HG03095 (cell line): ENCODE data around the gene SEMA3B.
"Not testable (repeated sequence)": the region's sequence is repeated elsewhere in the genome, so short reads cannot be mapped to it uniquely, and the experiment has no call there.

Experiments
- ATAC-seq: cut with Tn5 transposase; IDR thresholded peaks from one replicate; pipeline ENCODE4 v1.9.1; 2021; ENCODE audit warnings: moderate library complexity; ENCODE audit not compliant: unreplicated experiment

Gene SEMA3B

GRCh38 chr3:50268703-50269451 is at the start of gene SEMA3B:
Gene SEMA3B, plus strand, starts transcription at chr3:50269147. Its CDS starts 94 bp downstream, at chr3:50269241.
- ATAC-seq, result no peak

DNA sequence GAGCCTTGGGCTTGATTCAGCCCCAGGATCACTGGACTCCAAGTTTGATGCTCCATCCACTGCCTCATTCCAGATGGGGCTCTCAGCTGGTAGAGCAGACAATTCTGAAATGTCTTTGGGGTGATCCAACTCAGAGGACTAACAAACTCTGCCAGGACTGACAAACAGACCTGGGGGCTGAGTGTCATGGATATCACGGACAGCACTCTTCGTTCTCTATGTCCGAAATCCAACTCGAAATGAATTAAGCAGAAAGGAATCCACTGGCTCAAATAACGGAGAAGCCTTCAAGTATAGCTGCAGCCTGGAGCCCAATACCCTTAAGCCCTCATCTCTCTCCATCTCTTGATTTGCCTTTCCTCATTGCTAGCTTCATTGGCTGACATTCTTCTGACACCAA is 49.7 kb upstream of the SEMA3B start:
- no peak for ATAC-seq

DNA sequence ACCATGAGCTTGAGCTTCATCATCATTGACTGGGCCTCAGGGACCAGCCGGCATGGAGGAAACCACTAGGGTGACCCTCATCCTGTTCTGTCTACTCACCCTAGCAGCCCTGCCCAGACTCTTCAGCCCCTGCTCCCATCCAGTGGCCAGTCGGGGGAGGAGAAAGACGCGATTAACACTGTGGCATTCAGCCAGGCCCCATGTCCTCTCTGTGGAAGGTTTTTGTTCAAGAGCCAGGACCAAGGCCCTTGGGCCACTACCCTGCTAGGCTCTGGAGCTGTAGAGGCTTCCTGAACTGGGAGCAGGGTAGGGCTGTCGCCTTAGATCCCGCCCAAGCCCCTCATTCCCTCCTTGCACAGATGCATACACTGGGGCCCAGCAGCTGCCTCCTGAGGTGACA is 48.8 kb upstream of the SEMA3B start:
- no peak for ATAC-seq

- ATAC-seq, result no peak
These were observed 47.9 kb upstream of the SEMA3B start for GRCh38 chr3:50221051-50221410.

DNA sequence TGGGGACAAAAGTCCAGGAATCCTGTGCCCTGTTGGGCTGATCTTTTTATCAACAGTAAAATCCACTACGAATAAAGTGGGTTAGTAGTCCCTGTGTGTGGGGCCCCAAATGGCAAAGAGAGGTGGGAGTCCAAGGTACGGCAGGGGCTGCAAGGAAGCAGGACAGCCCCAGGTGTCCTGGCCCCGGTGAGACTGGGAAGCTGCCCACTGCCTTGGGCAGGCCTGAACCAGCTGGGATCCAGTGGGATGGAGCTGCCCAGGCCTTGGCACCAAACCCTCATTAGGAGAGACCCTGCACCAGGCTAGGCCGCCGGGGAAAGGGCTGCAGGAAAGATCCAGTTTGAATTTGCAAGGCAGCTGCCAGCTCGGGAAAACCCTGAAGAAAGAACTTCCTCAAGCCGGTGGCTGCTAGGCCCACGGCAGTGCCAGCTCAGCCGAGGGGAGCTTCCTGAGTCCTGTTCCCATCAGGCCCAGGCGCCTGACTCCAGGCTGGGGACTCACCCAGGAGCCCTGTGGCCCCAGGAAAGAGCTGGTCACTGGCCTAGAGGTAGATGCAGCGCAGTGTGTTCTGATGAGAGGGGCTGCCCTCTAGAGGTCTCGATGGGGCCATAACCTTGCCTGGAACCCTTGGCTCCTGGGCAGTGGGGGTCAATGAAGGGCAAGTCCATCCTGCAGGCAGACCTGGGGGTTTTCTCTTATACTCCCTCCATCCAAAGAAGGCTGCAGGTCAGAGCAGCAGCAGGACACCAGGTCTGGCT is 47.4 kb upstream of the SEMA3B start:
- ATAC-seq, result no peak

DNA sequence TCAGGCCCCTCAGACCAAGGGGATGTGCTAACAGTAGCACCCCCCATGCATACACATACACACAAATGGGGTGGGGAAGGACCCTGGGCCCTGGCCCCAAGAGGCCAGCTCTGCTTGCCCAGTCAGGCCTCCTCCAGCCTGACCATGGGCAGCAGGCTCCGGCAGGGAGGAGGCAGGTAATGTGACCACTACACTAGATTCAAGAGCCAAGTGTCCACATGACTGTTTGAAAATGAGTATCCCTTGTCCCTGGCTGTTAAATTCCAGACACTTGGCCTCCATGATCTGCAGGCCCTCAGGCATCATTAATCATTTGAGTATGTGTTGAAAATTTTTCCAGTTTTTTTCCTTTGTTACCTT is 46.8 kb upstream of the SEMA3B start:
- no peak for ATAC-seq

DNA sequence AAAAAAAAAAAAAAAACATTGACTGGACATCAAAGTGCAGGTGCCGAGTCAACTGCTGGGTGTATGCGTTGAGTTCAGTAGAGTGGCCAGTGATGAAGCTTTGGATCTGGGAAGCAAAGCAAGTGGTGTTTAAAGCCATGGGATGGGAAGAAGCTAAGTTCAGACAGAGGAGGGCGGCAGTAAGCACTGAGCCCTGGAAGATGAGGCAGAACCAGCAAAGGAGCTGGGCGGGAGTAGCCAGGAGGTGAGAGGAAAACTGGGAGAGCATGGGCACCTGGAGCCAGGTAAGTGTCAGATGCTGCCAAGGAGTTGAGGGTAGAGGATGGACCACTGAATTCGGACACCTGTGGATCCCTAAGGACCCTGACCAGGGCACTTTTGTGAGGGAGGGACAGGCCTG is 44.3 kb upstream of the SEMA3B start:
- ATAC-seq, result no peak

- peak; percentile 18 for ATAC-seq
These were observed 42.0 kb upstream of the SEMA3B start for GRCh38 chr3:50226888-50227389.

DNA sequence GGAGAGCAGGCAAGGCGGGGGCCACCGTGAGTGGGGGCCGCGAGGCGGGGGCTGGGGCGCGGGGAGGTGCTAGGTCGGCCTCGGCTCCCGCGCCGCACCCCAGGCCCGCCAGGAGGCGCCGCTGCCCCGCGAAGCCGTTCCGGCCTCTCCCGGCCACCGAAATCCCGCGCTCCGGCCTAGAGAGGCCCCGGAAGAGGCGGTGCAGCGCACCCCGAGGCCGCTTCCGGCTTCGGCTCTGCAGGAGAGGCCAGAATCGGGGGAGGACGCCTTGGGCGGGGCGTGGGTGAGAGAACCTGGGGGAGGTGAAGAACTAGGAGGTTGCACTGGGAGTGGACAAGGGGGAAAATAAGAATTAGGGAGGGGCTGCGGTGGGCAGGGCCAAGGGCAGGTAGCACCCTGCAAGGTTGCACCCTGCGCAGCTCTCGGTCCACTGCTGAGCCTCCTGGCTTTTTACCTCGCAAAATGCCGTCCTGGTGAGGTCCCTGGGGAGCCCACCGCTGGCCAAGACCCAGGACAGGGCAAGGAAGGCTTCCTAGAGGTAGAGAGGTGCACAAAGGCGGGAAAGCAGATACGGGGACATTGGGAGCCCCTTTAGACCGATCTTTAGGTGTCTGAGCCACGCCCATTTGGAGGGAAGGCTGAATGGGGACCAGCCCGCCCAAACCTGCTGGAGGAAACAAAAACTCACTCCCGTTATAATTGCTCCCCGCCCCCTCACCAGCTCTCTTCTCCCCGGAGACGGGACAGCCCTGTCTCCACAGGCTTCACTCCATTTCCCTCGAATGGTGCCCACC is 41.4 kb upstream of the SEMA3B start:
- peak; percentile 83 for ATAC-seq

- ATAC-seq, result not testable (repeated sequence)
These were observed 40.7 kb upstream of the SEMA3B start for GRCh38 chr3:50228184-50228763.

GRCh38 chr3:50229490-50229889 is 39.5 kb upstream of the SEMA3B start:
- ATAC-seq, result no peak

- ATAC-seq, result no peak
These were observed 38.7 kb upstream of the SEMA3B start for GRCh38 chr3:50230104-50230793.

DNA sequence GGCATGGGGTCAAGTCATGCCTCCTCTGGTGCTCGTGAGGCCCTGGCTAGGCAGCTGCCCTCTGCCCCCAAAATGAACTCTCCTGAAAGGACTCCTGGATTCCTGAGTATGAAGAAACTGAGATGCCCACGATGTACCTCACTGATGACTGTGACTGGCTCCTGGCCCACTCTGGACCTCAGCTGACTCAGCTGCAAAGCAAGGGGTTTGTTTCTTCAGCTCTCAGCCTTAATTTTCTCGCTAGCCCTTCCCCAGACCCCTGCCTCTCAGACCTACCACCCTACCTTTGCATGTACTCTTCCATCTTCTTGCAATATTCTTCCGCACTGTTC is 38.2 kb upstream of the SEMA3B start:
- no peak for ATAC-seq

DNA sequence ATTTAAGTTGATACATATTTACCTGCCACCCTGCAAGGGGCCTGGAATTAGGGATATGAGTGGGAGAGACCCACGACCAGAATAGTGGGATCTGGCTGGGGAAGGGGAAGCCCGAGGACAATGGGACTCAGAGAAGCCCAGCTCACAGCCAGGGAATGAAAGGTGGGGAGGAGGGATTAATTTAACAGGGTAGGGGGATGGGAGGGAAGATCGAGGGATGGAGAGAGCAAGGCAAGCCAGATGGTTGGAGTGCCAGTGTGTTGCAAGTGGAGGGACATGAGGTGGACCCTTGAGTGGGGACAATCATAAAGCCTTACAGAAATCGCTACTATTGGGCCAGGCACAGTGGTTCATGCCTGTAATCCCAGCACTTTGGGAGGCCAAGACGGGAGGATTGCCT is 37.4 kb upstream of the SEMA3B start:
- no peak for ATAC-seq

DNA sequence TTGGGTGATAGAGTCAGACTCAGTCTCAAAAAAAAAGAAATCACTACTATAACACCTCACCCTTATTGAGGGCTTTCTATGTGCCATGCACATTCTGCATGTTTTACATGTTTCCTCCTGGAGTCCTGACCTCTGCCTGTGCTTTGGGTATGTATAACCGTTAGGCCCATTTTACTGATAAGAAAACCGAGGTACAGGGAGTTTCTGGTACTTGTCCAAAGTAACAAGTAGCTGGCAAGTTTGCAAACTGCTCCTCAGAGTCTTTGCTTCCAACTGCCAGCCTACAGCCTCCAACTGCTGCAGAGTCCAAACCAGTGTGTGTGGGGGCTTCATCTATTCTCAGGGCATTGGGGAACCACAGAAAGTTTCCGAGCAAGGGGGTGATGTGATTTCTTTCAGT is 36.6 kb upstream of the SEMA3B start:
- ATAC-seq, result no peak

- no peak for ATAC-seq
These were observed 35.8 kb upstream of the SEMA3B start for GRCh38 chr3:50233176-50233575.

GRCh38 chr3:50235716-50236483 is 33.0 kb upstream of the SEMA3B start, which contains the start of gene GNAI2:
Gene GNAI2, plus strand, starts transcription at chr3:50236204. Its CDS starts 132 bp downstream, at chr3:50236336.
- peak; percentile 88 for ATAC-seq

- no peak for ATAC-seq
These were observed 32.3 kb upstream of the SEMA3B start for GRCh38 chr3:50236484-50237132.

- ATAC-seq, result no peak
These were observed 31.8 kb upstream of the SEMA3B start for GRCh38 chr3:50237133-50237651.
